T-helper 17 cell (primary cell): ENCODE data around the gene ALPK3. TPM values are rescaled to one million over a fixed set of nuclear protein-coding genes. Genes with fewer than 3 reads are reported as not detected.

Experiments used
- ATAC-seq: fragments of 150-1000 bp; cut with Tn5 transposase; 2 replicates; pipeline ENCODE4 v1.10.0; 2021; ENCODE audit warnings: mild to moderate bottlenecking, moderate library complexity
- DNase-seq, 3 donors: peaks; one replicate each; pipeline versions ENCODE4 v3.0.0 to v3.0.0-alpha.2; 2020 to 2021
- H3K9me3 ChIP-seq: one replicate; pipeline ENCODE4 v1.7.0; 2013; ENCODE audit warnings: low read length, mild to moderate bottlenecking; ENCODE audit not compliant: control insufficient read depth, poor library complexity, severe bottlenecking
- H3K27ac Mint-ChIP-seq: one replicate; pipeline ENCODE4 v1.8.0; 2022; ENCODE audit warnings: mild to moderate bottlenecking, moderate library complexity, mixed read lengths
- H3K27me3 Mint-ChIP-seq: one replicate; pipeline ENCODE4 v1.8.0; 2022; ENCODE audit warnings: mixed read lengths
- H3K36me3 Mint-ChIP-seq: one replicate; pipeline ENCODE4 v1.8.0; 2022; ENCODE audit warnings: low read depth, mixed read lengths
- H3K4me1 Mint-ChIP-seq: one replicate; pipeline ENCODE4 v1.8.0; 2022; ENCODE audit warnings: mild to moderate bottlenecking, mixed read lengths
- H3K4me3 Mint-ChIP-seq: one replicate; pipeline ENCODE4 v1.8.0; 2022; ENCODE audit warnings: mild to moderate bottlenecking, moderate library complexity, mixed read lengths
- total RNA-seq, 4 donors: library from RNA in 2 of 4; stranded (reverse) in 2 of 4; gene quantifications; one replicate each; pipeline ENCODE4 v1.2.3 and lab custom pipeline; 2022 to 2026

ALPK3 gene
- total RNA-seq, 2 donors from 2014 or later, result 0.15 to 0.78 TPM

GRCh38 chr15:84789762-84790161, 27.4 kb upstream of the ALPK3 start:
- Mint-ChIP-seq H3K36me3 (peaks cover 14% of the 10 kb centered on the region), H3K4me3 (no peak overlapping the region), H3K27me3 (no peaks in the 10 kb centered on the region), H3K4me1 (peaks cover 20% of the 10 kb centered on the region), H3K27ac (no peak overlapping the region)
- no peak for ATAC-seq
- DNase-seq, result no peak
- H3K9me3 ChIP-seq, result no peaks in the 10 kb centered on the region

- H3K9me3 ChIP-seq, result no peaks in the 10 kb centered on the region
- H3K4me1 Mint-ChIP-seq, result peaks cover 16% of the 10 kb centered on the region
- H3K4me3 Mint-ChIP-seq, result no peak overlapping the region
- H3K27ac Mint-ChIP-seq, result no peak overlapping the region
- ATAC-seq, result no peak
- H3K36me3 Mint-ChIP-seq, result peaks cover 14% of the 10 kb centered on the region
- DNase-seq, result no peak
- H3K27me3 Mint-ChIP-seq, result no peaks in the 10 kb centered on the region
Measured at GRCh38 chr15:84790676-84791075, 26.5 kb upstream of the ALPK3 start.

GRCh38 chr15:84791763-84792162, 25.4 kb upstream of the ALPK3 start:
- Mint-ChIP-seq H3K27me3 (no peaks in the 10 kb centered on the region), H3K36me3 (peaks cover 14% of the 10 kb centered on the region), H3K27ac (no peak overlapping the region), H3K4me3 (peak overlapping the region; percentile 43), H3K4me1 (peaks cover 15% of the 10 kb centered on the region)
- H3K9me3 ChIP-seq, result no peaks in the 10 kb centered on the region
- no peak for ATAC-seq
- no peak for DNase-seq

- no peak for DNase-seq
- H3K9me3 ChIP-seq, result no peaks in the 10 kb centered on the region
- ATAC-seq, result no peak
- Mint-ChIP-seq H3K4me3 (no peak overlapping the region), H3K27ac (peak overlapping the region; percentile 51), H3K4me1 (peaks cover 14% of the 10 kb centered on the region), H3K27me3 (no peaks in the 10 kb centered on the region), H3K36me3 (peaks cover 14% of the 10 kb centered on the region)
Measured at GRCh38 chr15:84793431-84794161, 23.6 kb upstream of the ALPK3 start.

GRCh38 chr15:84794162-84794547, 23.0 kb upstream of the ALPK3 start:
- H3K4me1 Mint-ChIP-seq, result peaks cover 12% of the 10 kb centered on the region
- no peaks in the 10 kb centered on the region for H3K27me3 Mint-ChIP-seq
- no peak for ATAC-seq
- peaks cover 14% of the 10 kb centered on the region for H3K36me3 Mint-ChIP-seq
- no peak overlapping the region for H3K27ac Mint-ChIP-seq
- no peaks in the 10 kb centered on the region for H3K9me3 ChIP-seq
- no peak for DNase-seq
- H3K4me3 Mint-ChIP-seq, result no peak overlapping the region

GRCh38 chr15:84795186-84795585, 22.0 kb upstream of the ALPK3 start:
- H3K4me1 Mint-ChIP-seq, result peaks cover 14% of the 10 kb centered on the region
- H3K27me3 Mint-ChIP-seq, result no peaks in the 10 kb centered on the region
- no peak for DNase-seq
- H3K4me3 Mint-ChIP-seq, result no peak overlapping the region
- H3K27ac Mint-ChIP-seq, result no peak overlapping the region
- no peak for ATAC-seq
- no peaks in the 10 kb centered on the region for H3K9me3 ChIP-seq
- H3K36me3 Mint-ChIP-seq, result peaks cover 14% of the 10 kb centered on the region

GRCh38 chr15:84797212-84797611, 19.9 kb upstream of the ALPK3 start:
- ATAC-seq (no peak), DNase-seq (no peak)
- no peak overlapping the region for H3K4me3 Mint-ChIP-seq
- no peaks in the 10 kb centered on the region for H3K27me3 Mint-ChIP-seq
- H3K27ac Mint-ChIP-seq, result no peak overlapping the region
- no peaks in the 10 kb centered on the region for H3K9me3 ChIP-seq
- H3K36me3 Mint-ChIP-seq, result peaks cover 6% of the 10 kb centered on the region
- peaks cover 7% of the 10 kb centered on the region for H3K4me1 Mint-ChIP-seq

GRCh38 chr15:84797801-84798200, 19.4 kb upstream of the ALPK3 start:
- H3K4me3 Mint-ChIP-seq, result peak overlapping the region; percentile 50
- no peak overlapping the region for H3K27ac Mint-ChIP-seq
- no peaks in the 10 kb centered on the region for H3K27me3 Mint-ChIP-seq
- DNase-seq (no peak), ATAC-seq (no peak)
- H3K4me1 Mint-ChIP-seq, result peaks cover 7% of the 10 kb centered on the region
- peaks cover 6% of the 10 kb centered on the region for H3K36me3 Mint-ChIP-seq
- no peaks in the 10 kb centered on the region for H3K9me3 ChIP-seq

GRCh38 chr15:84798436-84798946, 18.7 kb upstream of the ALPK3 start:
- H3K4me1 Mint-ChIP-seq, result peaks cover 7% of the 10 kb centered on the region
- no peaks in the 10 kb centered on the region for H3K9me3 ChIP-seq
- DNase-seq (no peak), ATAC-seq (no peak)
- H3K27me3 Mint-ChIP-seq, result no peaks in the 10 kb centered on the region
- no peak overlapping the region for H3K4me3 Mint-ChIP-seq
- H3K36me3 Mint-ChIP-seq, result peaks cover 8% of the 10 kb centered on the region
- H3K27ac Mint-ChIP-seq, result no peak overlapping the region

GRCh38 chr15:84799511-84800187, 17.5 kb upstream of the ALPK3 start:
- peaks cover 8% of the 10 kb centered on the region for H3K36me3 Mint-ChIP-seq
- no peak for ATAC-seq
- DNase-seq, result no peak
- no peak overlapping the region for H3K27ac Mint-ChIP-seq
- H3K9me3 ChIP-seq, result no peaks in the 10 kb centered on the region
- H3K4me3 Mint-ChIP-seq, result no peak overlapping the region
- peaks cover 7% of the 10 kb centered on the region for H3K4me1 Mint-ChIP-seq
- H3K27me3 Mint-ChIP-seq, result no peaks in the 10 kb centered on the region

GRCh38 chr15:84800365-84800806, 16.8 kb upstream of the ALPK3 start:
- H3K9me3 ChIP-seq, result no peaks in the 10 kb centered on the region
- Mint-ChIP-seq H3K27me3 (no peaks in the 10 kb centered on the region), H3K36me3 (peaks cover 10% of the 10 kb centered on the region), H3K4me1 (peaks cover 7% of the 10 kb centered on the region), H3K27ac (no peak overlapping the region), H3K4me3 (no peak overlapping the region)
- ATAC-seq (no peak), DNase-seq (no peak)

GRCh38 chr15:84804005-84804900, 12.9 kb upstream of the ALPK3 start:
- H3K9me3 ChIP-seq, result no peaks in the 10 kb centered on the region
- DNase-seq (no peak), ATAC-seq (no peak)
- peaks cover 11% of the 10 kb centered on the region for H3K36me3 Mint-ChIP-seq
- peaks cover 2% of the 10 kb centered on the region for H3K4me1 Mint-ChIP-seq
- H3K27me3 Mint-ChIP-seq, result no peaks in the 10 kb centered on the region
- H3K27ac Mint-ChIP-seq, result no peak overlapping the region
- no peak overlapping the region for H3K4me3 Mint-ChIP-seq

GRCh38 chr15:84805221-84805620, 11.9 kb upstream of the ALPK3 start:
- H3K36me3 Mint-ChIP-seq, result peaks cover 10% of the 10 kb centered on the region

More at GRCh38 chr15:84805221-84805620, 11.9 kb upstream of the ALPK3 start:
- H3K27me3 Mint-ChIP-seq, result no peaks in the 10 kb centered on the region
- no peak for DNase-seq
- H3K27ac Mint-ChIP-seq, result no peak overlapping the region
- H3K4me1 Mint-ChIP-seq, result no peaks in the 10 kb centered on the region
- no peak for ATAC-seq
- no peaks in the 10 kb centered on the region for H3K9me3 ChIP-seq
- no peak overlapping the region for H3K4me3 Mint-ChIP-seq
